HepG2 (cell line): ENCODE measurements around the gene KLHL36. TPM values are rescaled to one million over a fixed set of nuclear protein-coding genes. Genes with fewer than 3 reads are reported as not detected.

ENCODE experiments used
- ATAC-seq: fragments of 200-7000 bp; cut with Tn5 transposase; 3 replicates; pipeline ENCODE4 v1.9.1; 2020; ENCODE audit warnings: mild to moderate bottlenecking, moderate library complexity
- BruUV-seq: library from RNA; stranded (reverse); fragments of 400-500 nt; replicated peaks from 2 replicates; lab custom pipeline; 2021; lab: Mats Ljungman, UMichigan
- CTCF ChIA-PET: fragments of 300-600 bp; formaldehyde crosslinking; extraction: SDS; loops from one replicate; lab custom pipeline; 2021; ENCODE audit warnings: low total read pairs, inconsistent platforms, low intra/inter-chr PET ratio; lab: Yijun Ruan, JAX
- POLR2A ChIA-PET: fragments of 350-600 bp; sonication (Branson Sonifier 250); formaldehyde crosslinking; loops from one replicate; lab custom pipeline; 2020; ENCODE audit warnings: antibody characterized with exemption, inconsistent platforms; lab: Yijun Ruan, JAX
- DNase-seq: peaks from one replicate; pipeline ENCODE4 v3.0.0-alpha.2; 2015; ENCODE audit warnings: low spot score
- FAIRE-seq: peaks from 3 replicates; lab custom pipeline; 2011; peaks lifted over from hg19 to GRCh38; lab: Jason Lieb, UNC
- H2AFZ ChIP-seq: one replicate; pipeline ENCODE4 v1.6.1; 2011; ENCODE audit warnings: low read length, inconsistent platforms
- H3K27ac ChIP-seq: fragments of 300-600 bp; 3 replicates; pipeline ENCODE4 v1.8.0; 2011; ENCODE audit warnings: mixed run types, mild to moderate bottlenecking, mixed read lengths, low read length, inconsistent platforms; ENCODE audit not compliant: insufficient read depth; ENCODE audit errors: extremely low read length
- H3K27me3 ChIP-seq, 2 experiments: fragments of 200-600 bp in 1 of 2; 2 replicates in 1 of 2; 3 replicates in 1 of 2; pipeline versions ENCODE4 v1.6.0 to v1.8.0; 2011; ENCODE audit warnings: low read length in 2 of 2, mild to moderate bottlenecking in 2 of 2, moderate library complexity in 2 of 2, inconsistent platforms in 1 of 2; ENCODE audit not compliant: insufficient read depth in 2 of 2, control insufficient read depth in 1 of 2
- H3K36me3 ChIP-seq, 2 experiments: fragments of 200-600 bp in 1 of 2; replicated peaks in 1 of 2; 2 replicates in 1 of 2; 3 replicates in 1 of 2; pipeline versions ENCODE4 v1.5.1 to v1.8.0; 2011; ENCODE audit warnings: low read length in 2 of 2, inconsistent platforms in 1 of 2; ENCODE audit not compliant: insufficient read depth in 2 of 2, control insufficient read depth in 1 of 2
- H3K4me1 ChIP-seq: 2 replicates; pipeline ENCODE4 v1.5.1; 2012; ENCODE audit warnings: low read length, inconsistent platforms; ENCODE audit not compliant: insufficient read depth
- H3K4me2 ChIP-seq: 2 replicates; pipeline ENCODE4 v1.6.0; 2011; ENCODE audit warnings: low read depth, low read length, inconsistent platforms
- H3K4me3 ChIP-seq, 3 experiments: fragments of 200-600 bp in 1 of 3; sonication (generic), shearing (Covaris generic) in 1 of 3; replicated peaks in 1 of 3; 2 replicates each; pipeline ENCODE4 v1.5.1; 2011 to 2016; ENCODE audit warnings: low read length in 3 of 3, inconsistent platforms in 2 of 3, low read depth in 2 of 3, mild to moderate bottlenecking in 2 of 3, control low read depth in 1 of 3, mixed read lengths in 1 of 3; ENCODE audit not compliant: insufficient read depth in 1 of 3
- H3K79me2 ChIP-seq: one replicate; pipeline ENCODE4 v1.6.1; 2011; ENCODE audit warnings: low read length, inconsistent platforms; ENCODE audit not compliant: insufficient read depth
- H3K9ac ChIP-seq: 2 replicates; pipeline ENCODE4 v1.6.0; 2011; ENCODE audit warnings: mild to moderate bottlenecking, low read depth, low read length, inconsistent platforms; ENCODE audit not compliant: insufficient read depth
- H3K9me3 ChIP-seq: 2 replicates; pipeline ENCODE4 v1.5.1; 2012; ENCODE audit warnings: mild to moderate bottlenecking, low read length
- H4K20me1 ChIP-seq: 2 replicates; pipeline ENCODE4 v1.6.0; 2011; ENCODE audit warnings: inconsistent platforms, mild to moderate bottlenecking, low read length, moderate library complexity; ENCODE audit not compliant: insufficient read depth
- CCAR2 ChIP-seq: fragments of 200-400 bp; formaldehyde crosslinking; optimal IDR thresholded peaks from 2 replicates; pipeline ENCODE3; 2018; ENCODE audit warnings: low read depth, mild to moderate bottlenecking, low read length, moderate library complexity
- FOXO1 ChIP-seq: sonication (generic); formaldehyde crosslinking; IDR thresholded peaks from 2 replicates; pipeline ENCODE4 v1.4.0; 2020; ENCODE audit warnings: missing genetic modification reagents
- GATA4 ChIP-seq: sonication (generic); IDR thresholded peaks from 2 replicates; pipeline ENCODE4 v1.6.1; 2016; ENCODE audit warnings: antibody characterized with exemption, low read depth, borderline replicate concordance
- IKZF4 ChIP-seq: sonication (generic); formaldehyde crosslinking; IDR thresholded peaks from 2 replicates; pipeline ENCODE4 v1.5.1; 2020; ENCODE audit warnings: borderline replicate concordance, mild to moderate bottlenecking, low read depth, missing genetic modification reagents; ENCODE audit errors: not compliant biosample characterization
- KMT2B ChIP-seq: IDR thresholded peaks from 2 replicates; pipeline ENCODE4 v1.6.1; 2016; ENCODE audit warnings: missing genetic modification reagents, missing compliant biosample characterization
- MED8 ChIP-seq: sonication (generic); formaldehyde crosslinking; IDR thresholded peaks from 2 replicates; pipeline ENCODE4 v1.8.1; 2023; ENCODE audit warnings: mild to moderate bottlenecking, missing genetic modification reagents; ENCODE audit not compliant: insufficient replicate concordance
- NFE2L2 ChIP-seq: fragments of 150-350 bp; IDR thresholded peaks from 2 replicates; pipeline ENCODE4 v1.6.1; 2014; ENCODE audit warnings: low read length
- NONO ChIP-seq, 2 experiments: fragments of 450-650 bp in 1 of 2; sonication (generic) in 1 of 2; formaldehyde crosslinking in 1 of 2; IDR thresholded peaks in 1 of 2; conservative IDR thresholded peaks in 1 of 2; 2 replicates each; pipeline versions ENCODE4 v1.6.1 to v1.8.0; 2017 to 2022; ENCODE audit warnings: mild to moderate bottlenecking in 1 of 2, missing genetic modification reagents in 1 of 2, moderate library complexity in 1 of 2
- NR2C2 ChIP-seq: sonication (generic); formaldehyde crosslinking; IDR thresholded peaks from 2 replicates; pipeline ENCODE4 v1.4.0; 2020; ENCODE audit warnings: missing genetic modification reagents, mild to moderate bottlenecking, moderate library complexity, borderline replicate concordance
- NR3C1 ChIP-seq: sonication (generic); formaldehyde crosslinking; IDR thresholded peaks from 2 replicates; pipeline ENCODE4 v1.4.0; 2020; ENCODE audit warnings: missing genetic modification reagents
- ZNF550 ChIP-seq: sonication (generic); formaldehyde crosslinking; IDR thresholded peaks from 2 replicates; pipeline ENCODE4 v1.4.0; 2020; ENCODE audit warnings: mild to moderate bottlenecking, missing genetic modification reagents, borderline replicate concordance
- ZNF709 ChIP-seq: sonication (generic); formaldehyde crosslinking; IDR thresholded peaks from 2 replicates; pipeline ENCODE4 v1.5.0; 2020; ENCODE audit warnings: mild to moderate bottlenecking, missing genetic modification reagents
- ZSCAN22 ChIP-seq: sonication (generic); formaldehyde crosslinking; IDR thresholded peaks from 2 replicates; pipeline ENCODE4 v1.4.0; 2020; ENCODE audit warnings: mild to moderate bottlenecking, missing genetic modification reagents
- WGBS: methylation state at CpG from one replicate; pipeline ENCODE4 v1.1.6; 2017; ENCODE audit warnings: low lambda C conversion rate; 5-methylcytosine and 5-hydroxymethylcytosine counted together
- in situ Hi-C: cut with HindIII; loops from 2 replicates; pipeline ENCODE4 v1.10.0; 2017; ENCODE audit warnings: low pct_unique_long_range_greater_than_20kb; ENCODE audit not compliant: extremely low pct_ligation_motif_present
- intact Hi-C: fragments of 100-400 bp; cut with micrococcal nuclease; formaldehyde crosslinking; loops from one replicate; pipeline ENCODE4 v1.10.0; 2022; ENCODE audit not compliant: unreplicated experiment
- polyA plus RNA-seq, 8 experiments: library from polyadenylated mRNA; depleted of rRNA in 3 of 8; stranded (reverse) in 7 of 8; unstranded in 1 of 8; fragments of >200 nt; fragmentation: Illumina TruSeq in 4 of 8; extraction: Trizol in 4 of 8; gene quantifications; 2 replicates each; pipeline versions ENCODE4 v1.2.1 to v1.2.3, GENCODE V29; 2011 to 2016; ENCODE audit warnings: low read depth in 4 of 8, missing spikeins in 1 of 8, mixed read lengths in 1 of 8; ENCODE audit not compliant: insufficient read depth in 1 of 8
- total RNA-seq, 5 experiments: library from RNA; depleted of rRNA; stranded (reverse); fragments of >200 nt; fragmentation: Illumina TruSeq; extraction: Trizol; gene quantifications; 2 replicates each; pipeline ENCODE4 v1.2.3, GENCODE V29; 2016; ENCODE audit warnings: low read depth in 1 of 5
- TF ChIP-seq, protein P1 (sequence below): IDR thresholded peaks from 2 replicates; pipeline ENCODE4 v1.6.1; 2018; ENCODE audit warnings: missing genetic modification reagents, mild to moderate bottlenecking, missing compliant biosample characterization
- TF ChIP-seq, protein P2 (sequence below): sonication (generic); formaldehyde crosslinking; IDR thresholded peaks from 2 replicates; pipeline ENCODE4 v1.4.0; 2020; ENCODE audit warnings: mild to moderate bottlenecking, missing genetic modification reagents
- TF ChIP-seq, protein P3 (sequence below): sonication (generic); IDR thresholded peaks from 2 replicates; pipeline ENCODE4 v1.6.1; 2016; ENCODE audit warnings: low read depth, borderline replicate concordance

The KLHL36 gene
- total and polyA plus RNA-seq, 2 of the 13 experiments (the other 11 are each of a cell fraction or from before 2014, with no cell fraction given) = 24.3 to 26.0 TPM

DNA sequence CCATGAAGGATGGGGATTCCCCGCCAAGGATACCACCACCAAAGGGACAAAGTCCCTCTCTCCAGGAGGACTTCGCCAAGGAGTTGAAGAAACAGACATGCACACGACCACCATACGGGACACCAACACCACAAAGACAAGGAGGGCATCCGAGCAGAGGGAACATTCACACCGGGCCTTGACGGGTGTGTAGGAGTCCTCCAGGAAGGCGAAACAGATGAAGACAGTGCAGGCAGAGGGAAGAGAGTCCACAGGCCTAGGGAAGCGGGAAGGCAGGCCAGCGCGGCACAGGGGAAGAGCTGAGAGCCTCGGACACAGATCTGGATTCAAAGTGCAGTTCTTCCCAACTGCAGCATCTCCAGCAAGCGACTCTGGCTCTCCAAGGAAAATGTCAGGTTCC is 41.2 kb upstream of the KLHL36 start (continued):
- TF ChIP-seq ZNF550 (CRISPR knock-in tag) (no peak), NR2C2 (CRISPR knock-in tag) (no peak)
- TF ChIP-seq, protein P1, sequence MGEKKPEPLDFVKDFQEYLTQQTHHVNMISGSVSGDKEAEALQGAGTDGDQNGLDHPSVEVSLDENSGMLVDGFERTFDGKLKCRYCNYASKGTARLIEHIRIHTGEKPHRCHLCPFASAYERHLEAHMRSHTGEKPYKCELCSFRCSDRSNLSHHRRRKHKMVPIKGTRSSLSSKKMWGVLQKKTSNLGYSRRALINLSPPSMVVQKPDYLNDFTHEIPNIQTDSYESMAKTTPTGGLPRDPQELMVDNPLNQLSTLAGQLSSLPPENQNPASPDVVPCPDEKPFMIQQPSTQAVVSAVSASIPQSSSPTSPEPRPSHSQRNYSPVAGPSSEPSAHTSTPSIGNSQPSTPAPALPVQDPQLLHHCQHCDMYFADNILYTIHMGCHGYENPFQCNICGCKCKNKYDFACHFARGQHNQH = no peak

DNA sequence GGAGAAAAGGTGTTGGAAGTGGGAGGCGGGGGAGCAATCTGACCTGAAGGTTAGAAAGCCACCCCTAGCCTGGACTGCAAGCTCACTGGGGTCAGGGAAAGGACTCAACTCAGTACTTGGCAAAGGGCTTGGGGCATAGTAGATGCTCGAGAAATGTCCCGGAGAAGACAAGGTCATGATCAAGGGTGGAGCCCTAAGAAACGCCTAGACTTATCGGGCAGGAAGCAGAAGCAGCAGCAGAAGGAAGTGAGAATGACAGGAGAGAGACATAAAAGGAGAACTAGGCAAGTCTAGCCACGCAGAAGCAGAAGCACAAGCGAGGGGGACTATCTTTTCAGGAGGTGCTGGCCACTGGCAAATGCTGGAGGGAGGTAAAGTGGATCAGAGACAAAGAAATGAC is 40.6 kb upstream of the KLHL36 start:
- ChIA-PET POLR2A (interaction anchor here (1.3 kb wide), 1 partner anchor 8 kb away, joined by 3 read pairs; no protein-coding TSS in a partner anchor), CTCF (no interaction called here)
- no peak for FAIRE-seq

More for the DNA sequence above, 40.6 kb upstream of the KLHL36 start:
- no peaks in the 10 kb centered on the region for H3K36me3 ChIP-seq
- no peak overlapping the region for H3K27ac ChIP-seq
- H2AFZ ChIP-seq = no peak overlapping the region
- intact Hi-C loops = no loop called here
- ATAC-seq (no peak), DNase-seq (no peak)
- H3K4me3 ChIP-seq = no peak overlapping the region
- no peaks in the 10 kb centered on the region for H4K20me1 ChIP-seq
- 0 out of 2 replicates have a peak, but pooled peaks cover 5% of the 10 kb centered on the region for H3K9me3 ChIP-seq
- WGBS = 90% methylated on average over 7 of the region's 7 CpGs
- no peaks in the 10 kb centered on the region for H3K27me3 ChIP-seq
- peaks cover 19% of the 10 kb centered on the region for H3K4me1 ChIP-seq
- in situ Hi-C loops = no loop called here
- no TSS peak for BruUV-seq
- no peaks in the 10 kb centered on the region for H3K79me2 ChIP-seq
- no peak overlapping the region for H3K4me2 ChIP-seq
- H3K9ac ChIP-seq = no peak overlapping the region
- TF ChIP-seq, protein P2, sequence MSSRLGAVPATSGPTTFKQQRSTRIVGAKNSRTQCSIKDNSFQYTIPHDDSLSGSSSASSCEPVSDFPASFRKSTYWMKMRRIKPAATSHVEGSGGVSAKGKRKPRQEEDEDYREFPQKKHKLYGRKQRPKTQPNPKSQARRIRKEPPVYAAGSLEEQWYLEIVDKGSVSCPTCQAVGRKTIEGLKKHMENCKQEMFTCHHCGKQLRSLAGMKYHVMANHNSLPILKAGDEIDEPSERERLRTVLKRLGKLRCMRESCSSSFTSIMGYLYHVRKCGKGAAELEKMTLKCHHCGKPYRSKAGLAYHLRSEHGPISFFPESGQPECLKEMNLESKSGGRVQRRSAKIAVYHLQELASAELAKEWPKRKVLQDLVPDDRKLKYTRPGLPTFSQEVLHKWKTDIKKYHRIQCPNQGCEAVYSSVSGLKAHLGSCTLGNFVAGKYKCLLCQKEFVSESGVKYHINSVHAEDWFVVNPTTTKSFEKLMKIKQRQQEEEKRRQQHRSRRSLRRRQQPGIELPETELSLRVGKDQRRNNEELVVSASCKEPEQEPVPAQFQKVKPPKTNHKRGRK (CRISPR knock-in tag) = no peak
- TF ChIP-seq MED8 = no peak
- TF ChIP-seq KMT2B = no peak
- no peak for TF ChIP-seq ZSCAN22 (CRISPR knock-in tag)
- TF ChIP-seq GATA4 = no peak
- no peak for TF ChIP-seq IKZF4 (CRISPR knock-in tag)
- no peak for TF ChIP-seq NR3C1 (CRISPR knock-in tag)
- no peak for TF ChIP-seq CCAR2
- TF ChIP-seq, protein P3, sequence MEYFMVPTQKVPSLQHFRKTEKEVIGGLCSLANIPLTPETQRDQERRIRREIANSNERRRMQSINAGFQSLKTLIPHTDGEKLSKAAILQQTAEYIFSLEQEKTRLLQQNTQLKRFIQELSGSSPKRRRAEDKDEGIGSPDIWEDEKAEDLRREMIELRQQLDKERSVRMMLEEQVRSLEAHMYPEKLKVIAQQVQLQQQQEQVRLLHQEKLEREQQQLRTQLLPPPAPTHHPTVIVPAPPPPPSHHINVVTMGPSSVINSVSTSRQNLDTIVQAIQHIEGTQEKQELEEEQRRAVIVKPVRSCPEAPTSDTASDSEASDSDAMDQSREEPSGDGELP = no peak
- TF ChIP-seq NFE2L2 = no peak
- no peak for TF ChIP-seq NONO (IDR thresholded peaks at IDR 0.05)
- no peak for TF ChIP-seq NONO (CRISPR knock-in tag; conservative IDR thresholded peaks at IDR 0.05)
- TF ChIP-seq FOXO1 = no peak
- TF ChIP-seq ZNF709 (CRISPR knock-in tag) = no peak
